Activated CD8-positive, alpha-beta memory T cell treated with anti-CD3 and anti-CD28 coated beads for 1 hour (primary cell): ENCODE measurements around the gene SYNGAP1.

Experiments used
- DNase-seq, 2 donors: peaks; one replicate each; pipeline ENCODE4 v3.0.0-alpha.2; 2020; ENCODE audit warnings: low read depth in 1 of 2; ENCODE audit errors: extremely low read depth in 1 of 2

The SYNGAP1 gene

DNA sequence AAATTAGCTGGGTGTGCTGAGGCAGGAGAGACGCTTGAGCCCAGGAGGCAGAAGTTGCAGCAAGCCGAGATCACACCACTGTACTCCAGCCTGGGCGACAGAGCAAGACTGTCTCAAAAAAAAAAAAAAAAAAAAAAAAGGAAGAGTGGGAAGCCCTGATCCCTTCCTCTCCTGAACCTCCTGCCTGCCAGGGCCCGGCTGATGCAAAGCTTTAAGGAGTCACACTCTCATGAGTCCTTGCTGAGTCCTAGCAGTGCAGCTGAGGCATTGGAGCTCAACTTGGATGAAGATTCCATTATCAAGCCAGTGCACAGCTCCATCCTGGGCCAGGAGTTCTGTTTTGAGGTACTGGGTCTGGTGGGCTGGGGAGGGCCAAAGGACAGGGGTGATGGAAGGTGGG, 15.1 kb downstream of the SYNGAP1 start:
- no peak for DNase-seq

DNA sequence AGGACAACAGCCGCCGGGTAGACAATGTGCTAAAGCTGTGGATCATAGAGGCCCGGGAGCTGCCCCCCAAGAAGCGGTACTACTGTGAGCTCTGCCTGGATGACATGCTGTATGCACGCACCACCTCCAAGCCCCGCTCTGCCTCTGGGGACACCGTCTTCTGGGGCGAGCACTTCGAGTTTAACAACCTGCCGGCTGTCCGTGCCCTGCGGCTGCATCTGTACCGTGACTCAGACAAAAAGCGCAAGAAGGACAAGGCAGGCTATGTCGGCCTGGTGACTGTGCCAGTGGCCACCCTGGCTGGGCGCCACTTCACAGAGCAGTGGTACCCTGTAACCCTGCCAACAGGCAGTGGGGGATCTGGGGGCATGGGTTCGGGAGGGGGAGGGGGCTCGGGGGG, 17.8 kb downstream of the SYNGAP1 start:
- DNase-seq: no peak

DNA sequence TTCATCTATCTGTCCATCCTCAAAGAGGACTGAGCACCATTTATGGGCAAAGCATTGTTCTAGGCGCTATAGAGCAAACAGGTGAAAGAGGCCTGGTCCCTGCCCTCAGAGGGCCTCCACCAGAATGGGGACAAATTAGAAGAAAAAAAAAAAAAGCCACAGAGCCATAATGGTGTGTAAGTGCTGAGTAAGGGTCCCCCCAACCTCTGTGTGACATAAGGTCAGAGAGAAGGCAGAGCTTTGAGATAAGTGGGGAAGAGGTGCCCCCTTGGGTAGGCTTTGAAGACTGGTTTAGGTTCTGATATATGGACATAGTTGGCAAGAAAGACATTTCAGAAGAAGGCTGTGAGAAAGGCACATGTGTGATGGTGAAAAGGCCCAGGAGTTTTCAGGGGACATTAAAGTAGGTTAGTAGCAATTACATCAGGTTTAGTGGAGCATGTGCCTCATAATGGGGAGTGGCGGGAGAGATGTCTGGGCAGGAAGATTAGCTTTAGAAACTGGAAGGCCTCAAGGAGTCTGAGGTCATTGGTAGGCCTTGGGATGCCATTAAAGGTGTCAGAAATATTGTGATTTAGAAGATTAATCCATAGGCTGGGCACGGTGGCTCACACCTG, 19.2 kb downstream of the SYNGAP1 start:
- no peak for DNase-seq

DNA sequence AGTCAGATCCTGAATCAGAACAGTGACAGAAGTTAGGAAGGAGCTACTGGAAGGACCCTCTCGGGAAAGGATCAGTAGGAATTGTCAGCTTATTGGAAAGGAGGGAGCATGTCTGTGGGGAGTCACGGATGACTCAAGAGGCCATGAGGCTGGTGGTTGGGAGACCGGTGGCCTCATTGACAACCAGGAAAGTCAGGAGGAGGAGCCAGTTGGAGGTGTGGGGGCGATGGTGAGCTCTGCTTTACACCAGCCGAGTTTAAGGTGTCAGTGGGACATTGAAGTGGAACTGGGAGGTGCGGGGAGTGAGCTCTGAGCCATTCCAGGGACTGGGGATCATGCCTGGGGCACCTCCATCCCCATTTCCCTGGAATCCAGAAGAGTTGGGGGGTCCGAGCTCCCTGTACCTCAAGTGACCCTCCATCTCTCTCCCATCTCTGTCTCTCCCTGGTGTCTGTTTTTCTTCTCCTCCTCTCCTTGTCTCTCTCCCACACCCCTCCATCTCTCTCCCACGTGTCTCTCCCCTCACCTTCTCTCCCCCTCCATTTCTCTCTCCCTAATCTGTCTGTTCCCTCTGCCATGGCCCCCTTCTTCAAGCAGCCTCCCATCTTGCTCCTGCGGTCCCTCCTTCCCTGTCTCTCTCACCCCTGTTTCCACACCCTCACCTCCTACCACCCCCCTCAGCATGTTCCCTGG, 20.2 kb downstream of the SYNGAP1 start:
- no peak for DNase-seq

DNA sequence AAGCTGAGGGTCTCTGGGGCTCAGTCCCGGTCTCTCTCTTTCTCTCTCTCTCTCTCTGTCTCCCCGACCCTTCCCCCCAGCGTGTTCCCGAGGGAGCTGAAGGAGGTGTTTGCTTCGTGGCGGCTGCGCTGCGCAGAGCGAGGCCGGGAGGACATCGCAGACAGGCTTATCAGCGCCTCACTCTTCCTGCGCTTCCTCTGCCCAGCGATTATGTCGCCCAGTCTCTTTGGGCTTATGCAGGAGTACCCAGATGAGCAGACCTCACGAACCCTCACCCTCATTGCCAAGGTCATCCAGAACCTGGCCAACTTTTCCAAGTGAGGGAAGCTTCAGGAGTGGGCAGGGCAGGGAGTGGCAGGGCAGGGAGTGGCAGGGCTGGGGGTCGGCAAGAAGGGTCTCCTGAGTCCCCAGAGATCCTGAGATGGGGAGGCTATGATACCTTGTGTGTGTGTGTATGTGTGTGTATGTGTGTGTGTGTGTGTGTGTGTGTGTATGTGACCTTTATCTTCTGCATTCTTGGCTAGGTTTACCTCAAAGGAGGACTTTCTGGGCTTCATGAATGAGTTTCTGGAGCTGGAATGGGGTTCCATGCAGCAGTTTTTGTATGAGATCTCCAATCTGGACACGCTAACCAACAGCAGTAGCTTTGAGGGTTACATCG, 20.9 kb downstream of the SYNGAP1 start:
- no peak for DNase-seq

DNA sequence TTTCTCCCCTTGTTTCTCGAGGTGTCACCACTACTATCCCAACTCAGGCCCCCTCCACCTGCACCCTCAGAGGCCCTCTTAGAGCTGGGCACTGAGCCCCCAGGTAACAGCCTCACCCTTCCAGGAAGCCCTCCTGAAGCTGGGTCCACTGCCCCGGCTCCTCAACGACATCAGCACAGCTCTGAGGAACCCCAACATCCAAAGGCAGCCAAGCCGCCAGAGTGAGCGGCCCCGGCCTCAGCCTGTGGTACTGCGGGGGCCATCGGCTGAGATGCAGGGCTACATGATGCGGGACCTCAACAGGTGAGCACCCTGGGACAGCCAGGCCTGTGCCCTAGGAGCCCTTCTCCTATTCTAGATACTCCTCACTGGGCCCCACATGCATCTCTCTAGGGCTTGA, 21.6 kb downstream of the SYNGAP1 start:
- no peak for DNase-seq

DNA sequence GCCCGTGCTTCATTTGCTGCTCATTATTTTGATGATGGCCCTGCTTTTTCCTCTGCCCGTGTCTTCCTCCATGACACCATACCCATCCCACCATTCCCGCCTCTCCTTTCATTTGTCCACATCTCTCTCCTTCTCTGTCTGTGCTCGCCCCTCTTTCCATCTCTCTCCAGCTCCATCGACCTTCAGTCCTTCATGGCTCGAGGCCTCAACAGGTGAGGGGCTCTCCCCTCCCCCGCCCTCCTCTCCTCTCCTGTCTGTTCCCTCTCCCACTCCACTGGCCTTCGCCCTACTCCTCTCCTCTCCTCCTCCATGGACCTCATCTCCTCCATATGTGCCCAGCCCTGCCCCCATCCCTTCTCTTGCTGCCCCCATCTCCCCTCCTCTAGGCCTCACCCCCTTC, 22.4 kb downstream of the SYNGAP1 start:
- no peak for DNase-seq

DNA sequence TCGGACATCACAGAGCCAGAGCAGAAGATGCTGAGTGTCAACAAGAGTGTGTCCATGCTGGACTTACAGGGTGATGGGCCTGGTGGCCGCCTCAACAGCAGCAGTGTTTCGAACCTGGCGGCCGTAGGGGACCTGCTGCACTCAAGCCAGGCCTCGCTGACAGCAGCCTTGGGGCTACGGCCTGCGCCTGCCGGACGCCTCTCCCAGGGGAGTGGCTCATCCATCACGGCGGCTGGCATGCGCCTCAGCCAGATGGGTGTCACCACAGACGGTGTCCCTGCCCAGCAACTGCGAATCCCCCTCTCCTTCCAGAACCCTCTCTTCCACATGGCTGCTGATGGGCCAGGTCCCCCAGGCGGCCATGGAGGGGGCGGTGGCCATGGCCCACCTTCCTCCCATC, 23.2 kb downstream of the SYNGAP1 start:
- DNase-seq: no peak

DNA sequence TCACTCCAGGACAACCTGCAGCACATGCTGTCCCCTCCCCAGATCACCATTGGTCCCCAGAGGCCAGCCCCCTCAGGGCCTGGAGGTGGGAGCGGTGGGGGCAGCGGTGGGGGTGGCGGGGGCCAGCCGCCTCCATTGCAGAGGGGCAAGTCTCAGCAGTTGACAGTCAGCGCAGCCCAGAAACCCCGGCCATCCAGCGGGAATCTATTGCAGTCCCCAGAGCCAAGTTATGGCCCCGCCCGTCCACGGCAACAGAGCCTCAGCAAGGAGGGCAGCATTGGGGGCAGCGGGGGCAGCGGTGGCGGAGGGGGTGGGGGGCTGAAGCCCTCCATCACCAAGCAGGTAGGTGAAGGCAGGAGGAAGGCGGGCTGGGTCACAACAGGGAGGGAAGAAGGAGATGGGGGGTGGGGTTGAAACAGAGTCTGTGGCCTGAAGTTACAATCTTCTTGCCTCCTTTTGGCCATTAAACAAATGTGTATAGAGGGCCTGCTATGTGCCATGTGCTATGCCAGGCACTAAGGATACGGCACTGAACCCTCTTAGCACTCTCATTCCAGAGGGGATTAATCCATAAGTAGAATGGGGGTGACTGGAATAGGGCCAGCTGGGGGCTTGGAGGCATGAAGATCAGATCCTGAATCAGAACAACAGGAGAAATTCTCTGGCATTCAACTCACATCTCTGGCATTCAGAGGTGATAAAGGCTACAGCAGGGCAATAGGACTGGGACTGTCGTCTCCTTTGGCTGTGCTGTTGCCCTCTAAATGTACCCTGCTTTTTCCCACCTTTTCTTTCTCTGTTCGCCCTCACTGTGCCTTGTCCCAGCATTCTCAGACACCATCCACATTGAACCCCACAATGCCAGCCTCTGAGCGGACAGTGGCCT, 24.0 kb downstream of the SYNGAP1 start:
- DNase-seq: no peak

DNA sequence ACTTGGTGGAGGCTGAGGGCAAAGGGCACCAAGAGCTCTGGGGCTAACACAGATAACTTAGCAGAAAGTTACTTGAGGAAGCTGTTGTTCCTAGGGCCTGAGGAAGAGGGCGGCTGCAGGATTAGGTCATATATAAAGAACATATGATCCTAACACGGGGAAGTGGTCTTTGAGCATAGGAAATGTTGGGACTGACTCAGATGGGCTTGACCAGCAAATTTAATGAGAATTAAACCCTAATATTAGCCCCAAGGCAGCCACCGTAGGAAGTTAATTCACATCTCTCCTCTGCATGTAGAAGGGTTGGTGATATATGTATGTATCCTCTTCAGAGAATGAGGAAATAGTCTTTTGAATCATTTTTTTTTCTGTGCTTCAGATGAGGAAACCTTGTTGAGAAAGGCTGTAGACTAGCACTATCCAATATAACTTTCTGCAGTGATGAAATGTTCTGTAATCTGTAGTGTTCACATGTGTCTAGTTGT, 25.3 kb downstream of the SYNGAP1 start:
- DNase-seq: no peak

DNA sequence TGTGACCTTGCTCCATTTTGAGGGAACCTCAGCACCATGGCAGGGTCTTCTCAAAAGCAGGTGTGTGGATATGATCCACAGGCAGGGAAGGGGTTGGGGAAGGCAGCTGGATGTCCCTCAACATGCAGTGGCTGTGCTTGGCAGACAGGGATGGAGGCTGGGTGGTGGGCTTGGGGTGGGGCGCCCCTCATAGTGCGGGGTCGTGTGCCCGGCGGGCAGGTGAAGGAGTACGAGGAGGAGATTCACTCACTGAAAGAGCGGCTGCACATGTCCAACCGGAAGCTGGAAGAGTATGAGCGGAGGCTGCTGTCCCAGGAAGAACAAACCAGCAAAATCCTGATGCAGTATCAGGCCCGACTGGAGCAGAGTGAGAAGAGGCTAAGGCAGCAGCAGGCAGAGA, 26.5 kb downstream of the SYNGAP1 start:
- DNase-seq: no peak

DNA sequence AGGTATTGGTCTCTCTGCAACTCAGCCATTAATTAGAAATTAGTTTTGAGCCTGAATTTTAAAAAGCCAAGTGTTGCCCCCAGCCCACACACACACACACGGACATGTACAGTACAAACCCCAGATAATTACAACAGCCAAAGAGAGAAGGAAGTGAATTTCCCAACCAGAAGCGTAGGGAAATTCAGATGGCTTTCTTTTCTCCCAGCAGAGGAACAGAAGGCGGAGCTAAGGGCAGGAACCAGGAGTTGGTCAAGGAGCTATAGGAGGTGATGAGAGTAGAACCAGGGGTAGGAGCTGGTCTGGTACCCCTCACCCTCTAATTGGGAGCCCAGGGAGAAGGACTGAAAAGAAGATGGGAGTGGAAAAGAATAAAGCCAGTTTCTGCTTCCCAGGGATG, 30.6 kb downstream of the SYNGAP1 start:
- no peak for DNase-seq

DNA sequence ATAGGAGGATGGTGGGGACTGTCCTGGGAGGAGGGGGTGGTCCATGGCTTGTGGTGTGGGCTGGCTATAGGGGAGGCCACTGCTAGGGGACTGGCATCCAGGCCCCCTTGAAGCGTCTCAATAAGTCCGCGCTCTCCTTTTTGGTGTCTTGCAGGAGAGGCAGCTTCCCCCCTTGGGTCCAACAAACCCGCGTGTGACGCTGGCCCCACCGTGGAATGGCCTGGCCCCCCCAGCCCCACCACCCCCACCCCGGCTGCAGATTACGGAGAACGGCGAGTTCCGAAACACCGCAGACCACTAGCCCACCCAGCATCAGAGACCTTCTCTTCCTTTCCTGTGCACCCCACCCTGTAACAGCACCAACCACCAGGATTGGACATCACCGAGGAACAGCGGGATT, 31.7 kb downstream of the SYNGAP1 start:
- DNase-seq: no peak

DNA sequence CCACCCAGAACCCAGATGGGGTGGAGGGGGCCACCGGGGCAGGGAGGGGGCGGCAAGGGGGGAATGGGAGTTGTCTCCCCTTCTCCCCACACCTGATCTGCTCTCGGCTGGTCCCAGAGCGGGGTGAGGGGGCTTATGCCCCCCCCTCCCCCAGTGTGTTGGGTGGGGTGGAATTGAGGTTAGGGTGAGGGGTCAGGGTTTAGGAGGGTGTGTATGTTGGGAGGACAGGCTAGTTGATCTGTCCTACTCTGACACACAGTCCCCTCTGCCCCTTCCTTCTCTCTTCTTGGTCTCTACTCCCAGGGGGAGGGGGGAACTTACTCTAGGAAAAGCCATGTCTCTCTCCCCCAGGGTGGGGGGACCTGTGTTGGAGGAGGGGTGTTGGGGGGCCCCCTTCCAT, 32.6 kb downstream of the SYNGAP1 start:
- no peak for DNase-seq

DNA sequence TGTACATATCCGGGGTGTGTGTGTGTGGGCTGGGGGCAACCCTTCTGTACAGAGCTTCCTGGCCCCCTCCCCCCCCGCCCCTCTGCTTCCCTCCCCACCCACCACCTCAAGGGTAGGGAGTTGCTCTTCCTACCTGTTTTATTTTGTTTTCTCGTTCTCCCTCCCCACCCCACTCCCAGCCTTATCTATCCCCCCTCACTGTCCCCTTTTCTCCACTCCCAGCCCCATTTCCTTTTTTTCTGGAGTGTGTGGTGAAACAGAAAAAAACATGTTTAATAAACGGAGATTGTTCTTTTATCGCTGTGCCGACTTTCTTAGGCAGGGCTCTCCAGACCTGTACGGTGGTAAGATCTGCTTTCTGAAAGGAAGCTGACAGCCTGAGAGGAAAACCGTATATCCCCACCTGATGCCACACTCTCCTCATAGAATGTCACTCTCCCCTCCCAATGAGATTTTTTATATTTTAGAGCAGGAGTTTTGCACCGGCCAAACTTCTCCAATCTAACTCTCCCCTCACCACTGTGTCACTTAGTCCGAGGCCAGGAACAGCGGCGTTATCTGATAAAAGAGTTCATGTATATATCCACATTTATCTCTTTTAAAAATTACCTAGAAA, 33.6 kb downstream of the SYNGAP1 start:
- DNase-seq: no peak

DNA sequence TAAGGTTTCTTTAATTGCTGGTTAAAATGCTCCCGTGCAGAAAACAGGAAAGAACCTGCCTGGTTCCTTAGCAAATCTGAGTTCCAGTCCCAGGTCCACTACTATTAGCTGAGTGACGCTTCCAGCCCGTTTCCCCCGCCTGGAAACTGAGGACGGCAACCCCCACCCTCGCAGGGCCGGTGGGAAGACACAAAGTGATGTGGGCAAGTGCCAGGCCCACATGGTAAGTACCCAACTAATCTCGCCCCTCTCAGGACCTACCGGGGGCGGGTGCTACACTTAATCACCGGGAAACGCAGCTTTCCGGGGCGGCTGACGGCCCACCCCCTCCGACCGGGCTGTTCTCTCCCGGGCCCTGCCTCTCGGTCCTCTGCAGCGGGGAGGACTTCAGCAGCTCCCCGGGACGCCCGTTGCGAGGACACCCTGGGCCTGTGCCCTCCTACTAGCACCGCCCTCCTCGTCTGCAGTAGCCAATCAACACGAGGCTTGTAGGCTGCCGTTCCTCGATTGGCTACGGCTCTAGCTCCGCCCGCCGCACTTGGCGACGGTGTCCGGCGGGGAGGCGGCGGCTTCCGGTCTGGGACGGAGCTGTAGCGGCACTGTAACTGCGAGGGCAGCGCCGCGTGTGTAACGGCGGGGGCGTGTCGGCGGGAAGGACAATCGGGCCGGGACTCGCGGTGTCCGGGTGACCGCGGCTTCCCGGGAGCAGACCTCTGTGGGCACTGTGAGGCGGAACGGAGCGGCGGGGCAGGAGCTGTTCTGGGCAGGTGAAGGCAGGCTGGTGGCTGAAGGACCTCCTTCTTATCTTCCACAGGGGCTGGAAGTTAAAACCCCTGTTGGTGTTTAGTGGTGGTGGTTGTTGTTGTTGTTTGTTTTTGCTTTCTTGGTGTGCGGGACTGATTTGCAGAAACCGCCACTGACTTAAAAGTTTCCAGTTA, 34.4 kb downstream of the SYNGAP1 start, which contains the start of gene ZBTB9:
ZBTB9 (plus strand) TSS at position 568 of the 938 bp plus-strand sequence. CDS start 525 bp downstream, outside the sequence.
- peak; percentile 82 to 85 for DNase-seq

DNA sequence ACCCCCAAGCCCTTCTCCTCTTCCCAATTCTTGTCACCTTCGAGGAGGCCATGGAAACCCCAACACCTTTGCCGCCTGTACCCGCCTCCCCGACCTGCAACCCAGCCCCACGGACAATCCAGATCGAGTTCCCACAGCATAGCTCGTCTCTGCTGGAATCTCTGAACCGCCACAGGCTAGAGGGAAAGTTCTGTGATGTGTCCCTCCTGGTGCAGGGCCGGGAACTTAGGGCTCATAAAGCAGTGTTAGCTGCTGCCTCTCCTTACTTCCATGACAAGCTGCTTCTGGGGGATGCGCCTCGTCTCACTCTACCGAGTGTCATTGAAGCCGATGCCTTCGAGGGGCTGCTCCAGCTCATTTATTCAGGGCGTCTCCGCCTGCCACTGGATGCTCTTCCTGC, 35.2 kb downstream of the SYNGAP1 start:
- DNase-seq: no peak

DNA sequence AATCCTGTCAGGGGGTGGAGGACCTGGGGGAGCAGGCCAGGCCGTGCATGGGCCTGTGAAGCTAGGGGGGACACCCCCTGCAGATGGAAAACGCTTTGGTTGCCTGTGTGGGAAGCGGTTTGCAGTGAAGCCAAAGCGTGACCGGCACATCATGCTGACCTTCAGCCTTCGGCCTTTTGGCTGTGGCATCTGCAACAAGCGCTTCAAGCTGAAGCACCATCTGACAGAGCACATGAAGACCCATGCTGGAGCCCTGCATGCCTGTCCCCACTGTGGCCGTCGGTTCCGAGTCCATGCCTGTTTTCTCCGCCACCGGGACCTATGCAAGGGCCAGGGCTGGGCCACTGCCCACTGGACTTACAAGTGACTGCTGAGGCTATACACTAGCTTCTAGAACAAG, 36.3 kb downstream of the SYNGAP1 start:
- no peak for DNase-seq

DNA sequence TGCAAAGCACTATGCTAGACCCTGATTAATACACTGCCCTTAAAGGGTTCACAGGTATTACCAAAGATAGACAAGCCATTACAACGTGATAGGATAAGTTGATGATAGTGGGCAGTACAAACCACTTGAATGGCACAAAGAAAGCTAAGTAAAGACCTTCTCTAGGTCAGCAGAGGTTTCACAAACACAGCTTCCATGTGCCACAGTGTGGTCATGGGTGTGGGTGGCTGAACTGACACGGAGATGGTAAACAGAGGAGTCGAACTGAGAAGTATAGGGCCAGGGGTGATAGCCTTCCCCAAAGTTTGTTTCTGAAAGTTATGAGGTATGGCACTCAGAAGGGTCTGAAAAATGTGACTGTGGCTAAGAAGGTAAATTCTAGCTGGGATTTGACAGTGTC, 38.8 kb downstream of the SYNGAP1 start:
- no peak for DNase-seq

DNA sequence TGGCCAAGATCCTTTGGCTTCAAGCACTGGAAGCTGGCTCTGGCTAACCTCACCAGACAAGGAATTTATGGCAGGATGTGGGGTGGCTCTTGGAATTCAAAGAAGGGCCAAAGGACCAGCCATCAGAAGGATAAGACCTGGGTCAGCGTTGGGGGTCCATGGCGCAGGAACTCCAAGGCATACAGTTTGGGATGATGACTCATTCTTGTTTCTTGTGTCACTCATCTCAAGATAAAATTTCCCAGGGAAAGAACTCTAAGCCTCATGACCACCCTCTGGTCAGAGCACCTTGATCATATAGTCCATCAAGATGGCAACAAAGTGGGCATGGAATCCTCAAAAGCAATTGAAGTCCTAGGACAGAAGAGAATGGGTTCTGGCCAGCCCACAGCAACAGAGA, 39.4 kb downstream of the SYNGAP1 start:
- DNase-seq: no peak
